Skeletal muscle satellite cell (primary cell): ENCODE data around the gene PPIF. TPM values are rescaled to one million over a fixed set of nuclear protein-coding genes. Genes with fewer than 3 reads are reported as not detected.
A peak's percentile ranks its signal among the peaks of the same experiment; 100 is the strongest.

Experiments
- H3K27me3 ChIP-seq: 2 replicates; pipeline ENCODE4 v1.7.0; 2013; ENCODE audit warnings: low read length; ENCODE audit not compliant: control insufficient read depth, insufficient read depth
- H3K36me3 ChIP-seq: 2 replicates; pipeline ENCODE4 v1.7.0; 2013; ENCODE audit warnings: mild to moderate bottlenecking, control low read depth, low read length; ENCODE audit not compliant: insufficient read depth
- H3K4me1 ChIP-seq: 2 replicates; pipeline ENCODE4 v1.7.0; 2013; ENCODE audit warnings: low read length; ENCODE audit not compliant: control insufficient read depth, insufficient read depth
- H3K4me2 ChIP-seq: 2 replicates; pipeline ENCODE4 v1.7.0; 2013; ENCODE audit warnings: mild to moderate bottlenecking, low read length
- H3K4me3 ChIP-seq: 2 replicates; pipeline ENCODE4 v1.7.0; 2013; ENCODE audit warnings: low read length
- H3K9ac ChIP-seq: 2 replicates; pipeline ENCODE4 v1.7.0; 2013; ENCODE audit warnings: mild to moderate bottlenecking, low read depth, low read length, moderate library complexity
- H3K9me3 ChIP-seq: replicated peaks from 2 replicates; pipeline ENCODE4 v1.7.0; 2013; ENCODE audit warnings: mild to moderate bottlenecking, control low read depth, low read length
- total RNA-seq: library from RNA; depleted of rRNA; stranded (reverse); fragments of >200 nt; gene quantifications from 2 replicates; pipeline ENCODE4 v1.2.3, GENCODE V29; 2012; rRNA removed

PPIF gene
- 56.0 and 66.0 TPM in 2 replicates for total RNA-seq

- peaks cover 26% of the 10 kb centered on the region for H3K4me1 ChIP-seq
- H3K9me3 ChIP-seq: no peaks in the 10 kb centered on the region
- H3K27me3 ChIP-seq: no peaks in the 10 kb centered on the region
- peak within 1 kb of the TSS; percentile 98 for H3K4me2 ChIP-seq
- peaks cover 38% of the 10 kb centered on the region for H3K36me3 ChIP-seq
- H3K4me3 ChIP-seq: peak within 1 kb of the TSS; percentile 89
- H3K9ac ChIP-seq: peak within 1 kb of the TSS; percentile 95
Measured at GRCh38 chr10:79347226-79347893, at the start of gene PPIF. PPIF (plus strand) TSS chr10:79347469; CDS start chr10:79347549, 80 bp downstream.

GRCh38 chr10:79298403-79299244 is 48.6 kb upstream of the PPIF start:
- Histone ChIP-seq H3K4me1 (peaks cover 39% of the 10 kb centered on the region), H3K4me2 (peak overlapping the region; percentile 51), H3K9me3 (no peaks in the 10 kb centered on the region), H3K27me3 (no peaks in the 10 kb centered on the region), H3K9ac (peak overlapping the region; percentile 44), H3K36me3 (peaks cover 81% of the 10 kb centered on the region), H3K4me3 (peak overlapping the region; percentile 31)

GRCh38 chr10:79299397-79300241 is 47.6 kb upstream of the PPIF start:
- H3K9ac ChIP-seq: peak overlapping the region; percentile 47
- H3K9me3 ChIP-seq: no peaks in the 10 kb centered on the region
- H3K36me3 ChIP-seq: peaks cover 81% of the 10 kb centered on the region
- H3K27me3 ChIP-seq: no peaks in the 10 kb centered on the region
- peak overlapping the region; percentile 31 for H3K4me3 ChIP-seq
- peaks cover 29% of the 10 kb centered on the region for H3K4me1 ChIP-seq
- peak overlapping the region; percentile 51 for H3K4me2 ChIP-seq

- H3K4me1 ChIP-seq: peaks cover 29% of the 10 kb centered on the region
- H3K27me3 ChIP-seq: no peaks in the 10 kb centered on the region
- no peak overlapping the region for H3K4me3 ChIP-seq
- no peak overlapping the region for H3K4me2 ChIP-seq
- H3K9me3 ChIP-seq: no peaks in the 10 kb centered on the region
- H3K36me3 ChIP-seq: peaks cover 82% of the 10 kb centered on the region
- peak overlapping the region; percentile 47 for H3K9ac ChIP-seq
Measured at GRCh38 chr10:79300711-79301110, 46.6 kb upstream of the PPIF start.

- Histone ChIP-seq H3K4me3 (no peak overlapping the region), H3K4me1 (peaks cover 29% of the 10 kb centered on the region), H3K4me2 (no peak overlapping the region), H3K36me3 (peaks cover 84% of the 10 kb centered on the region), H3K9ac (no peak overlapping the region), H3K9me3 (no peaks in the 10 kb centered on the region), H3K27me3 (no peaks in the 10 kb centered on the region)
Measured at GRCh38 chr10:79301754-79302530, 45.3 kb upstream of the PPIF start.

- Histone ChIP-seq H3K9ac (no peak overlapping the region), H3K36me3 (peaks cover 87% of the 10 kb centered on the region), H3K27me3 (no peaks in the 10 kb centered on the region), H3K4me2 (no peak overlapping the region), H3K4me1 (peaks cover 21% of the 10 kb centered on the region), H3K9me3 (no peaks in the 10 kb centered on the region), H3K4me3 (no peak overlapping the region)
Measured at GRCh38 chr10:79303631-79304478, 43.4 kb upstream of the PPIF start.

GRCh38 chr10:79304479-79305087 is 42.7 kb upstream of the PPIF start:
- Histone ChIP-seq H3K4me3 (no peak overlapping the region), H3K9ac (no peak overlapping the region), H3K4me2 (no peak overlapping the region), H3K9me3 (no peaks in the 10 kb centered on the region), H3K27me3 (no peaks in the 10 kb centered on the region), H3K36me3 (peaks cover 90% of the 10 kb centered on the region), H3K4me1 (peaks cover 13% of the 10 kb centered on the region)

GRCh38 chr10:79305515-79305914 is 41.8 kb upstream of the PPIF start:
- no peak overlapping the region for H3K9ac ChIP-seq
- H3K4me3 ChIP-seq: no peak overlapping the region
- no peak overlapping the region for H3K4me2 ChIP-seq
- H3K36me3 ChIP-seq: peaks cover 93% of the 10 kb centered on the region
- no peaks in the 10 kb centered on the region for H3K27me3 ChIP-seq
- peaks cover 4% of the 10 kb centered on the region for H3K4me1 ChIP-seq
- no peaks in the 10 kb centered on the region for H3K9me3 ChIP-seq

- no peaks in the 10 kb centered on the region for H3K4me1 ChIP-seq
- H3K36me3 ChIP-seq: peaks cover 93% of the 10 kb centered on the region
- no peak overlapping the region for H3K4me2 ChIP-seq
- H3K4me3 ChIP-seq: no peak overlapping the region
- no peaks in the 10 kb centered on the region for H3K9me3 ChIP-seq
- no peak overlapping the region for H3K9ac ChIP-seq
- H3K27me3 ChIP-seq: no peaks in the 10 kb centered on the region
Measured at GRCh38 chr10:79305988-79306387, 41.3 kb upstream of the PPIF start.
